ENCODE results near the gene USP9X.

DNA sequence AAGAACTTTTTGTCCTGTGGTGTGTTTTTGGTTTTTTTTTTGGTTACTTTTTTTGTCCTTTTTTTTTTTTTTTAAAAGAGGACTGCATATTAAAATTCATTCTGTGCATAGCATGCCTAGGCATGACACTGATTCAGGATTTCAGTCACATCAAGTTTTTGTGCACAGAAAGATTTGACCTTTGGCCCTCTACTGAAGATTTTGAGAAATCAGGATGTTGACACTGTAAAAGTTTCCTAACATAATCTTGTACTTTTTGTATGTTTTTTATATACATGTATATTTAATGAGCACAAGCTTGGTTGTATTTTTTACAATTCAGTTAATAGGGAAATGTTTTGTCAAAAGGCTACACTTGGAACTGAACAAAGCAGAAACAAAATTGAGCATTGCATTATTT lies 148.7 kb downstream of the USP9X start:
- TF ChIP-seq, protein P1, sequence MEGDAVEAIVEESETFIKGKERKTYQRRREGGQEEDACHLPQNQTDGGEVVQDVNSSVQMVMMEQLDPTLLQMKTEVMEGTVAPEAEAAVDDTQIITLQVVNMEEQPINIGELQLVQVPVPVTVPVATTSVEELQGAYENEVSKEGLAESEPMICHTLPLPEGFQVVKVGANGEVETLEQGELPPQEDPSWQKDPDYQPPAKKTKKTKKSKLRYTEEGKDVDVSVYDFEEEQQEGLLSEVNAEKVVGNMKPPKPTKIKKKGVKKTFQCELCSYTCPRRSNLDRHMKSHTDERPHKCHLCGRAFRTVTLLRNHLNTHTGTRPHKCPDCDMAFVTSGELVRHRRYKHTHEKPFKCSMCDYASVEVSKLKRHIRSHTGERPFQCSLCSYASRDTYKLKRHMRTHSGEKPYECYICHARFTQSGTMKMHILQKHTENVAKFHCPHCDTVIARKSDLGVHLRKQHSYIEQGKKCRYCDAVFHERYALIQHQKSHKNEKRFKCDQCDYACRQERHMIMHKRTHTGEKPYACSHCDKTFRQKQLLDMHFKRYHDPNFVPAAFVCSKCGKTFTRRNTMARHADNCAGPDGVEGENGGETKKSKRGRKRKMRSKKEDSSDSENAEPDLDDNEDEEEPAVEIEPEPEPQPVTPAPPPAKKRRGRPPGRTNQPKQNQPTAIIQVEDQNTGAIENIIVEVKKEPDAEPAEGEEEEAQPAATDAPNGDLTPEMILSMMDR (tag by site-specific recombination; IDR thresholded peaks at IDR 0.05), result no peak
- TF ChIP-seq, protein P2, sequence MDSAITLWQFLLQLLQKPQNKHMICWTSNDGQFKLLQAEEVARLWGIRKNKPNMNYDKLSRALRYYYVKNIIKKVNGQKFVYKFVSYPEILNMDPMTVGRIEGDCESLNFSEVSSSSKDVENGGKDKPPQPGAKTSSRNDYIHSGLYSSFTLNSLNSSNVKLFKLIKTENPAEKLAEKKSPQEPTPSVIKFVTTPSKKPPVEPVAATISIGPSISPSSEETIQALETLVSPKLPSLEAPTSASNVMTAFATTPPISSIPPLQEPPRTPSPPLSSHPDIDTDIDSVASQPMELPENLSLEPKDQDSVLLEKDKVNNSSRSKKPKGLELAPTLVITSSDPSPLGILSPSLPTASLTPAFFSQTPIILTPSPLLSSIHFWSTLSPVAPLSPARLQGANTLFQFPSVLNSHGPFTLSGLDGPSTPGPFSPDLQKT (IDR thresholded peaks at IDR 0.05; ENCODE audit: borderline replicate concordance, low read depth, low read length), result no peak
- no peak for TF ChIP-seq TCF7L2 (IDR thresholded peaks at IDR 0.05; ENCODE audit: borderline replicate concordance, low read depth, low read length)
